CD14-positive monocyte (primary cell): ENCODE data around the gene CAMSAP2. TPM values are rescaled to one million over a fixed set of nuclear protein-coding genes. Genes with fewer than 3 reads are reported as not detected.

Source experiments
- DNase-seq, 3 donors: peaks; one replicate each; pipeline ENCODE4 v3.0.0-alpha.2; 2011 to 2022
- H2AFZ ChIP-seq: 2 replicates; pipeline ENCODE4 v1.6.0; 2012; ENCODE audit warnings: mild to moderate bottlenecking, low read depth, low read length, inconsistent platforms; ENCODE audit not compliant: insufficient read depth, poor library complexity, severe bottlenecking
- H3K27ac ChIP-seq, 2 donors: 1 replicate in 1 of 2; 2 replicates in 1 of 2; pipeline ENCODE4 v1.5.1; 2012 to 2013; ENCODE audit warnings: low read length in 2 of 2, control low read depth in 1 of 2, inconsistent platforms in 1 of 2, low read depth in 1 of 2, mild to moderate bottlenecking in 1 of 2
- H3K27me3 ChIP-seq, 2 donors: one replicate each; pipeline versions ENCODE4 v1.6.0 to v1.6.1; 2011 to 2013; ENCODE audit warnings: low read length in 2 of 2; ENCODE audit not compliant: control insufficient read depth in 2 of 2, insufficient read depth in 2 of 2
- H3K36me3 ChIP-seq, 2 donors: replicated peaks in 1 of 2; 1 replicate in 1 of 2; 2 replicates in 1 of 2; pipeline versions ENCODE4 v1.5.1 to v1.6.1; 2012 to 2013; ENCODE audit warnings: low read length in 2 of 2, control low read depth in 1 of 2, inconsistent platforms in 1 of 2, mild to moderate bottlenecking in 1 of 2; ENCODE audit not compliant: insufficient read depth in 2 of 2, control insufficient read depth in 1 of 2
- H3K4me1 ChIP-seq, 2 donors: 1 replicate in 1 of 2; 2 replicates in 1 of 2; pipeline versions ENCODE4 v1.5.1 to v1.6.1; 2012 to 2013; ENCODE audit warnings: low read length in 2 of 2, control low read depth in 1 of 2, inconsistent platforms in 1 of 2, mild to moderate bottlenecking in 1 of 2, moderate library complexity in 1 of 2; ENCODE audit not compliant: insufficient read depth in 2 of 2, control insufficient read depth in 1 of 2
- H3K4me2 ChIP-seq: replicated peaks from 2 replicates; pipeline ENCODE3; 2012; ENCODE audit warnings: low read length, moderate library complexity, mild to moderate bottlenecking; ENCODE audit not compliant: poor library complexity, severe bottlenecking; ENCODE audit errors: extremely low read depth
- H3K4me3 ChIP-seq, 3 experiments: fragments of 200-600 bp in 1 of 3; sonication (generic) in 1 of 3; replicated peaks in 1 of 3; 1 replicate in 2 of 3; 2 replicates in 1 of 3; pipeline ENCODE4 v1.5.1; 2011 to 2013; ENCODE audit warnings: low read length in 3 of 3, mild to moderate bottlenecking in 3 of 3, control low read depth in 2 of 3, low read depth in 2 of 3, inconsistent platforms in 1 of 3, moderate library complexity in 1 of 3
- H3K79me2 ChIP-seq: 2 replicates; pipeline ENCODE4 v1.6.0; 2012; ENCODE audit warnings: mild to moderate bottlenecking, control low read depth, inconsistent platforms, low read length, moderate library complexity; ENCODE audit not compliant: insufficient read depth
- H3K9ac ChIP-seq: 2 replicates; pipeline ENCODE4 v1.6.0; 2017; ENCODE audit warnings: low read length, mild to moderate bottlenecking; ENCODE audit not compliant: insufficient read depth, poor library complexity, severe bottlenecking
- H3K9me3 ChIP-seq, 2 donors: replicated peaks in 1 of 2; 1 replicate in 1 of 2; 2 replicates in 1 of 2; pipeline versions ENCODE4 v1.5.1 to v1.6.1; 2012 to 2013; ENCODE audit warnings: low read length in 2 of 2, control low read depth in 1 of 2; ENCODE audit not compliant: control insufficient read depth in 1 of 2, insufficient read depth in 1 of 2
- H4K20me1 ChIP-seq: 2 replicates; pipeline ENCODE4 v1.6.0; 2012; ENCODE audit warnings: mild to moderate bottlenecking, low read length, control low read depth, moderate library complexity; ENCODE audit not compliant: insufficient read depth
- H3K27ac Mint-ChIP-seq, 7 donors: one replicate each; pipeline ENCODE4 v1.8.0; 2020; ENCODE audit warnings: mild to moderate bottlenecking in 7 of 7, mixed read lengths in 7 of 7, moderate library complexity in 6 of 7, inconsistent platforms in 2 of 7
- H3K27me3 Mint-ChIP-seq, 3 donors: one replicate each; pipeline ENCODE4 v1.8.0; 2021 to 2022; ENCODE audit warnings: low read depth in 3 of 3, mild to moderate bottlenecking in 3 of 3, mixed read lengths in 3 of 3, moderate library complexity in 3 of 3, inconsistent platforms in 1 of 3
- H3K36me3 Mint-ChIP-seq, 2 donors: one replicate each; pipeline ENCODE4 v1.8.0; 2020; ENCODE audit warnings: mixed read lengths in 2 of 2, inconsistent platforms in 1 of 2, mild to moderate bottlenecking in 1 of 2
- H3K4me1 Mint-ChIP-seq: one replicate; pipeline ENCODE4 v1.8.0; 2020; ENCODE audit warnings: mild to moderate bottlenecking, mixed read lengths
- H3K4me3 Mint-ChIP-seq, 2 donors: one replicate each; pipeline ENCODE4 v1.8.0; 2020; ENCODE audit warnings: mild to moderate bottlenecking in 2 of 2, mixed read lengths in 2 of 2, moderate library complexity in 1 of 2
- H3K9me3 Mint-ChIP-seq, 7 donors: one replicate each; pipeline ENCODE4 v1.8.0; 2020 to 2022; ENCODE audit warnings: mixed read lengths in 7 of 7, mild to moderate bottlenecking in 6 of 7, moderate library complexity in 6 of 7, inconsistent platforms in 2 of 7
- WGBS: methylation state at CpG from one replicate; pipeline ENCODE4 v1.1.5; 2013; ENCODE audit warnings: missing lambda C conversion rate; ENCODE audit not compliant: insufficient coverage; 5-methylcytosine and 5-hydroxymethylcytosine counted together
- intact Hi-C, 2 donors: fragments of 100-400 bp; cut with micrococcal nuclease; formaldehyde crosslinking; loops; one replicate each; pipeline versions ENCODE4 v1.15.0 to v1.15.1; 2023
- polyA plus RNA-seq, 3 donors: library from polyadenylated mRNA; depleted of rRNA in 1 of 3; unstranded in 2 of 3; stranded (reverse) in 1 of 3; fragments of 300-500 nt in 2 of 3; fragments of >200 nt in 1 of 3; fragmentation: Illumina TruSeq in 2 of 3; gene quantifications; 1 replicate in 2 of 3; 2 replicates in 1 of 3; pipeline ENCODE4 v1.2.3, GENCODE V29; 2012 to 2021
- TF ChIP-seq, protein P1 (sequence below): fragments of 200-600 bp; IDR thresholded peaks from one replicate; pipeline ENCODE4 v1.8.0; 2022; ENCODE audit warnings: antibody characterized with exemption, mild to moderate bottlenecking

The CAMSAP2 gene
- polyA plus RNA-seq, 3 donors, result 0.89 to 1.3 (median 0.90) TPM

DNA sequence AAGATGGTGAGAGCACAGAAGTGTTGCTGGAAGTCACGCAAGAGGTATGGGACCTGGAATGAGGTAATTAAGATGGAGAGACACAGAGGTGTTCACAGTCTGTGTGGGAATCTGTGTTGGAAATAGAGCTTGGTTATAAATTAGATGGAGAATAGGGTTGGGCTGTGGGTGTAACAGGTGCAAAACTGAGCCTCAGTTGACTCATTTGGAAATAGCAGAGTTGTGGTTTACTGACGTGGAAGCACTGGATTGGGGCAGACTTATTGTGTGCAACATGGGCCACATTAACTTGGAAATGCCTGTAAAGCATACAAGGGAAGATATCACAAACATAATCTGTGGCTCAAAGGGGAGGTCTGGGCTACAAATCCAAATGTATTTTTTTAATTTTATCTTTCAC lies 13.0 kb downstream of the CAMSAP2 start:
- no peaks in the 10 kb centered on the region for H3K79me2 ChIP-seq
- no peak overlapping the region for H3K4me3 ChIP-seq
- H3K9ac ChIP-seq, result no peak overlapping the region
- intact Hi-C loops, result no loop called here
- no peak overlapping the region for H3K4me2 ChIP-seq
- Mint-ChIP-seq H3K9me3 (no peaks in the 10 kb centered on the region), H3K36me3 (no peaks in the 10 kb centered on the region), H3K27ac (no peak overlapping the region), H3K4me3 (no peak overlapping the region), H3K4me1 (no peaks in the 10 kb centered on the region), H3K27me3 (peaks cover 2 to 8% (median 3%) of the 10 kb centered on the region in 3 donors)
- TF ChIP-seq, protein P1, sequence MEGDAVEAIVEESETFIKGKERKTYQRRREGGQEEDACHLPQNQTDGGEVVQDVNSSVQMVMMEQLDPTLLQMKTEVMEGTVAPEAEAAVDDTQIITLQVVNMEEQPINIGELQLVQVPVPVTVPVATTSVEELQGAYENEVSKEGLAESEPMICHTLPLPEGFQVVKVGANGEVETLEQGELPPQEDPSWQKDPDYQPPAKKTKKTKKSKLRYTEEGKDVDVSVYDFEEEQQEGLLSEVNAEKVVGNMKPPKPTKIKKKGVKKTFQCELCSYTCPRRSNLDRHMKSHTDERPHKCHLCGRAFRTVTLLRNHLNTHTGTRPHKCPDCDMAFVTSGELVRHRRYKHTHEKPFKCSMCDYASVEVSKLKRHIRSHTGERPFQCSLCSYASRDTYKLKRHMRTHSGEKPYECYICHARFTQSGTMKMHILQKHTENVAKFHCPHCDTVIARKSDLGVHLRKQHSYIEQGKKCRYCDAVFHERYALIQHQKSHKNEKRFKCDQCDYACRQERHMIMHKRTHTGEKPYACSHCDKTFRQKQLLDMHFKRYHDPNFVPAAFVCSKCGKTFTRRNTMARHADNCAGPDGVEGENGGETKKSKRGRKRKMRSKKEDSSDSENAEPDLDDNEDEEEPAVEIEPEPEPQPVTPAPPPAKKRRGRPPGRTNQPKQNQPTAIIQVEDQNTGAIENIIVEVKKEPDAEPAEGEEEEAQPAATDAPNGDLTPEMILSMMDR, result no peak
- WGBS, result 90% methylated on average over 1 of the region's 2 CpGs
- no peaks in the 10 kb centered on the region for H4K20me1 ChIP-seq
- no peak overlapping the region for H3K27ac ChIP-seq
- H3K9me3 ChIP-seq, result no peaks in the 10 kb centered on the region
- H2AFZ ChIP-seq, result no peak overlapping the region
- no peaks in the 10 kb centered on the region for H3K4me1 ChIP-seq
- H3K36me3 ChIP-seq, result no peaks in the 10 kb centered on the region
- DNase-seq, result no peak
- H3K27me3 ChIP-seq, result no peaks in the 10 kb centered on the region

DNA sequence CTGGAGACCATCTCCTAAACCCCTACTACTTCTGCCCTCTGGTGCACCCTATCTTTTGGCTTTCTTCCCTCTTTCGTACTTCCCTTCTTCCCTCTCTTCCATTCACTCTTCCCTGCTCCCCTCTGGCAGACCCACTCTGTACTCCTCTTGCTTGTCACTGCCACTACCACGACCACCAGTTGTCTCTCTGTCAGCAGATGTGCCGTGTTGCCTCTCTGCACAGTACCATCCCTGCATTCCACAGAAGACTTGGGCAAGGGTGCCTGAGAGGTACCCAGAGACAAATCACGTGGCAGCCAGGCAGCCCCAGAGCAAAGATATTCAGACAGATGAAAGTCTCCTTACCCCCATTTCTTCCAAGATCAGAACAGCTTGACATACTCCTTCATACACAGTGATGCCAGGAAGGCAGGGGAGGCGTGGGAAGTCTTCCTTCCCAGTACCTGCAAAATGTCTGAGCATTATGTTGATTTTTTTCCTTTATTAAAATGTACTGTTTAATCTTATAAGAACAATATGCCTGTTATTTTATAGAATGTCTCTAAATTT lies 15.0 kb downstream of the CAMSAP2 start:
- H3K27me3 Mint-ChIP-seq, result peaks cover 3 to 4% (median 3%) of the 10 kb centered on the region in 3 donors
- H2AFZ ChIP-seq, result no peak overlapping the region
- H3K4me2 ChIP-seq, result no peak overlapping the region
- TF ChIP-seq, protein P1, result no peak
- H3K36me3 ChIP-seq, result no peaks in the 10 kb centered on the region
- DNase-seq, result no peak
- no peaks in the 10 kb centered on the region for H3K36me3 Mint-ChIP-seq
- WGBS, result 83% methylated on average over 4 of the region's 5 CpGs
- no peak overlapping the region for H3K27ac ChIP-seq
- no peak overlapping the region for H3K4me3 Mint-ChIP-seq
- peak overlapping the region in 1 of 7 donors; percentile 37 for H3K27ac Mint-ChIP-seq
- H3K9me3 Mint-ChIP-seq, result no peaks in the 10 kb centered on the region
- H3K4me1 ChIP-seq, result no peaks in the 10 kb centered on the region
- no peaks in the 10 kb centered on the region for H4K20me1 ChIP-seq
- H3K9ac ChIP-seq, result no peak overlapping the region
- no peaks in the 10 kb centered on the region for H3K9me3 ChIP-seq
- no peaks in the 10 kb centered on the region for H3K4me1 Mint-ChIP-seq
- H3K79me2 ChIP-seq, result no peaks in the 10 kb centered on the region
- intact Hi-C loops, result no loop called here
- no peak overlapping the region for H3K4me3 ChIP-seq
- H3K27me3 ChIP-seq, result no peaks in the 10 kb centered on the region
